ENCODE measurements around the gene CARNS1. TPM values are rescaled to one million over a fixed set of nuclear protein-coding genes. Genes with fewer than 3 reads are reported as not detected.

The CARNS1 gene
- total and polyA plus RNA-seq, 9 of the 15 experiments (the other 6 are each of a cell fraction or from before 2014, with no cell fraction given), result 0.01 to 0.18 (median 0.06) TPM; not detected in 3

GRCh38 chr11:67420646-67421429 is 5.4 kb downstream of the CARNS1 start (continued):
- TF ChIP-seq, protein P1, sequence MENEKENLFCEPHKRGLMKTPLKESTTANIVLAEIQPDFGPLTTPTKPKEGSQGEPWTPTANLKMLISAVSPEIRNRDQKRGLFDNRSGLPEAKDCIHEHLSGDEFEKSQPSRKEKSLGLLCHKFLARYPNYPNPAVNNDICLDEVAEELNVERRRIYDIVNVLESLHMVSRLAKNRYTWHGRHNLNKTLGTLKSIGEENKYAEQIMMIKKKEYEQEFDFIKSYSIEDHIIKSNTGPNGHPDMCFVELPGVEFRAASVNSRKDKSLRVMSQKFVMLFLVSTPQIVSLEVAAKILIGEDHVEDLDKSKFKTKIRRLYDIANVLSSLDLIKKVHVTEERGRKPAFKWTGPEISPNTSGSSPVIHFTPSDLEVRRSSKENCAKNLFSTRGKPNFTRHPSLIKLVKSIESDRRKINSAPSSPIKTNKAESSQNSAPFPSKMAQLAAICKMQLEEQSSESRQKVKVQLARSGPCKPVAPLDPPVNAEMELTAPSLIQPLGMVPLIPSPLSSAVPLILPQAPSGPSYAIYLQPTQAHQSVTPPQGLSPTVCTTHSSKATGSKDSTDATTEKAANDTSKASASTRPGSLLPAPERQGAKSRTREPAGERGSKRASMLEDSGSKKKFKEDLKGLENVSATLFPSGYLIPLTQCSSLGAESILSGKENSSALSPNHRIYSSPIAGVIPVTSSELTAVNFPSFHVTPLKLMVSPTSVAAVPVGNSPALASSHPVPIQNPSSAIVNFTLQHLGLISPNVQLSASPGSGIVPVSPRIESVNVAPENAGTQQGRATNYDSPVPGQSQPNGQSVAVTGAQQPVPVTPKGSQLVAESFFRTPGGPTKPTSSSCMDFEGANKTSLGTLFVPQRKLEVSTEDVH (IDR thresholded peaks at IDR 0.05; ENCODE audit: low read depth, partially characterized antibody), result no peak
- TF ChIP-seq, protein P2, sequence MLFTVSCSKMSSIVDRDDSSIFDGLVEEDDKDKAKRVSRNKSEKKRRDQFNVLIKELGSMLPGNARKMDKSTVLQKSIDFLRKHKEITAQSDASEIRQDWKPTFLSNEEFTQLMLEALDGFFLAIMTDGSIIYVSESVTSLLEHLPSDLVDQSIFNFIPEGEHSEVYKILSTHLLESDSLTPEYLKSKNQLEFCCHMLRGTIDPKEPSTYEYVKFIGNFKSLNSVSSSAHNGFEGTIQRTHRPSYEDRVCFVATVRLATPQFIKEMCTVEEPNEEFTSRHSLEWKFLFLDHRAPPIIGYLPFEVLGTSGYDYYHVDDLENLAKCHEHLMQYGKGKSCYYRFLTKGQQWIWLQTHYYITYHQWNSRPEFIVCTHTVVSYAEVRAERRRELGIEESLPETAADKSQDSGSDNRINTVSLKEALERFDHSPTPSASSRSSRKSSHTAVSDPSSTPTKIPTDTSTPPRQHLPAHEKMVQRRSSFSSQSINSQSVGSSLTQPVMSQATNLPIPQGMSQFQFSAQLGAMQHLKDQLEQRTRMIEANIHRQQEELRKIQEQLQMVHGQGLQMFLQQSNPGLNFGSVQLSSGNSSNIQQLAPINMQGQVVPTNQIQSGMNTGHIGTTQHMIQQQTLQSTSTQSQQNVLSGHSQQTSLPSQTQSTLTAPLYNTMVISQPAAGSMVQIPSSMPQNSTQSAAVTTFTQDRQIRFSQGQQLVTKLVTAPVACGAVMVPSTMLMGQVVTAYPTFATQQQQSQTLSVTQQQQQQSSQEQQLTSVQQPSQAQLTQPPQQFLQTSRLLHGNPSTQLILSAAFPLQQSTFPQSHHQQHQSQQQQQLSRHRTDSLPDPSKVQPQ (CRISPR knock-in tag; IDR thresholded peaks at IDR 0.05; ENCODE audit: borderline replicate concordance), result no peak
- TF ChIP-seq TEAD1 (CRISPR knock-in tag; IDR thresholded peaks at IDR 0.05), result no peak
- no peak for TF ChIP-seq GABPB1 (CRISPR knock-in tag; IDR thresholded peaks at IDR 0.05)
- TF ChIP-seq PTTG1 (tag; IDR thresholded peaks at IDR 0.05; ENCODE audit: low read depth), result no peak
- no peak for TF ChIP-seq LEF1 (IDR thresholded peaks at IDR 0.05)
- no peak for TF ChIP-seq ZSCAN29 (IDR thresholded peaks at IDR 0.05)
- no peak for TF ChIP-seq ZEB2 (IDR thresholded peaks at IDR 0.05)
- no peak; the same call in 1 of the 2 replicates for TF ChIP-seq KLF1 (tag; IDR thresholded peaks at IDR 0.05)
- peak; percentile 80; the same call in 1 of the 2 replicates for TF ChIP-seq RB1 (IDR thresholded peaks at IDR 0.05; ENCODE audit: low read depth)
- no peak for TF ChIP-seq MTF1 (CRISPR knock-in tag; IDR thresholded peaks at IDR 0.05; ENCODE audit: borderline replicate concordance)
- no peak for TF ChIP-seq RNF2 (IDR thresholded peaks at IDR 0.05)
- TF ChIP-seq ZNF592 (IDR thresholded peaks at IDR 0.05), result peak; percentile 83
- TF ChIP-seq ZNF77 (CRISPR knock-in tag; IDR thresholded peaks at IDR 0.05), result no peak
- TF ChIP-seq IFI16 (CRISPR knock-in tag; IDR thresholded peaks at IDR 0.05), result no peak
- TF ChIP-seq EZH2 (IDR thresholded peaks at IDR 0.05; ENCODE audit: borderline replicate concordance, low read depth, low read length), result no peak
- TF ChIP-seq E2F6 (IDR thresholded peaks at IDR 0.05; ENCODE audit: borderline replicate concordance in 1 of 2, extremely low read depth in 1 of 2, insufficient read depth in 1 of 2, insufficient read length in 1 of 2, low read depth in 1 of 2, low read length in 1 of 2, poor library complexity in 1 of 2, severe bottlenecking in 1 of 2), result peak; percentile 84 to 94
- TF ChIP-seq TRIM28 (IDR thresholded peaks at IDR 0.05), result no peak

All from K562 (cell line).